GM13976 (cell line): ENCODE data around the gene H2BK1.

Source experiments
- DNase-seq: peaks from one replicate; pipeline ENCODE4 v3.0.0; 2012; ENCODE audit warnings: low spot score
- in situ Hi-C: fragments of 300-500 bp; cut with MboI; formaldehyde crosslinking; loops from one replicate; pipeline ENCODE4 v1.12.0; 2022; ENCODE audit warnings: low sequenced_read_pairs, mixed read lengths, inconsistent platforms; ENCODE audit not compliant: unreplicated experiment
- TF ChIP-seq, protein P1 (sequence below): IDR thresholded peaks from 2 replicates; pipeline ENCODE4 v1.5.1; 2012; ENCODE audit warnings: borderline replicate concordance, mild to moderate bottlenecking; ENCODE audit not compliant: insufficient read depth; ENCODE audit errors: extremely low read depth, missing control alignments, control extremely low read depth

H2BK1 gene

DNA sequence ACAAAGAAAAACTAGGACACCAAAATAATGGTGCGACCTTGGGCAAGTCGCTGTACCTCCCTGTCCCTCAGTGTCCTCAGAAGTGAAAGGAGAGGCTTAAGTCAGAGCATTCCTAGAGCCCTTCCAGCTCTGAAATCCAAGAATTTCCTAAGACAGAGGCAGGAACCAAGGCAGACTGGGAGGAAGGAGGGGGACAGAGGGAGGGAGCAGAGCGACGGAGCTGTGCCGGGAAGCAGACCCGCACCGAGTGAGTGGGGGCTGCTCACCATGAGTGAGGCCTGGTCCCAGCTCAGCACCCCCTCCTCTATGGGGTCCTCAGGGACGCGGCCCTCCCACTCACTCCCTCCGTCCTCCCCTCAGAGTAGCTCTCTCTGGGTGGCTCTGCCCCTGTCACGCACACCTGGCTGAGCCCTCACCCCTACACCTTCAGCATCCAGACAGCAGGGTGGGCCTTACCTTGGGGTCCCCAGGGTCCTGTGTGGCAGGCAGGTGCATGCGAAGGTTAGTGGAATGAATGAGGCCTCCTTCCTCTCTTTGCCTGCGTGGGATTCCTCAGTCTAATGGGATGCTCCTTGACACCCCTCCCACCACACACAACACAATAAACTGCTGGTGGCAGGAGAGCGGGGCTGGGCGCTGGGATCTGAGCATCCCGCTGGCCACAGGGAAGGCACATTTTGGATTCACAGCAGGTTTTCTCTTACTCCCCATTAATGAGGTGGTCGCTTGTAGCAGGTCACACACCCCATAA is 42.8 kb upstream of the H2BK1 start:
- TF ChIP-seq, protein P1, sequence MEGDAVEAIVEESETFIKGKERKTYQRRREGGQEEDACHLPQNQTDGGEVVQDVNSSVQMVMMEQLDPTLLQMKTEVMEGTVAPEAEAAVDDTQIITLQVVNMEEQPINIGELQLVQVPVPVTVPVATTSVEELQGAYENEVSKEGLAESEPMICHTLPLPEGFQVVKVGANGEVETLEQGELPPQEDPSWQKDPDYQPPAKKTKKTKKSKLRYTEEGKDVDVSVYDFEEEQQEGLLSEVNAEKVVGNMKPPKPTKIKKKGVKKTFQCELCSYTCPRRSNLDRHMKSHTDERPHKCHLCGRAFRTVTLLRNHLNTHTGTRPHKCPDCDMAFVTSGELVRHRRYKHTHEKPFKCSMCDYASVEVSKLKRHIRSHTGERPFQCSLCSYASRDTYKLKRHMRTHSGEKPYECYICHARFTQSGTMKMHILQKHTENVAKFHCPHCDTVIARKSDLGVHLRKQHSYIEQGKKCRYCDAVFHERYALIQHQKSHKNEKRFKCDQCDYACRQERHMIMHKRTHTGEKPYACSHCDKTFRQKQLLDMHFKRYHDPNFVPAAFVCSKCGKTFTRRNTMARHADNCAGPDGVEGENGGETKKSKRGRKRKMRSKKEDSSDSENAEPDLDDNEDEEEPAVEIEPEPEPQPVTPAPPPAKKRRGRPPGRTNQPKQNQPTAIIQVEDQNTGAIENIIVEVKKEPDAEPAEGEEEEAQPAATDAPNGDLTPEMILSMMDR = no peak
- in situ Hi-C loops = no loop called here
- DNase-seq = no peak

DNA sequence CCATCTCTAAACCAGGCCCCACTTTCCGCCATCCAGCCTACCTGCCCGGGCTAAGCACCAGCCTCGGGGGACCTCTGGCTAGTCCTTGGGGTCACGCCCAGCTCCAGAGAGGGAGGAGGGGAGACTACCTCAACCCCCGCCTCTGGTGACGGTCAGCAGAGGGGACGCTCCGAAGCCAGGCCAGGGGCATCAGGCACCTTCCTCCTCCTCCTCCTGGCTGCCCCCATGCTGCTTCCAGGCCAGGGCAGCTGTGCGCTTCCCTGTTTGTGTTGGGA is 42.2 kb upstream of the H2BK1 start:
- DNase-seq = no peak
- TF ChIP-seq, protein P1 = no peak
- in situ Hi-C loops = no loop called here

DNA sequence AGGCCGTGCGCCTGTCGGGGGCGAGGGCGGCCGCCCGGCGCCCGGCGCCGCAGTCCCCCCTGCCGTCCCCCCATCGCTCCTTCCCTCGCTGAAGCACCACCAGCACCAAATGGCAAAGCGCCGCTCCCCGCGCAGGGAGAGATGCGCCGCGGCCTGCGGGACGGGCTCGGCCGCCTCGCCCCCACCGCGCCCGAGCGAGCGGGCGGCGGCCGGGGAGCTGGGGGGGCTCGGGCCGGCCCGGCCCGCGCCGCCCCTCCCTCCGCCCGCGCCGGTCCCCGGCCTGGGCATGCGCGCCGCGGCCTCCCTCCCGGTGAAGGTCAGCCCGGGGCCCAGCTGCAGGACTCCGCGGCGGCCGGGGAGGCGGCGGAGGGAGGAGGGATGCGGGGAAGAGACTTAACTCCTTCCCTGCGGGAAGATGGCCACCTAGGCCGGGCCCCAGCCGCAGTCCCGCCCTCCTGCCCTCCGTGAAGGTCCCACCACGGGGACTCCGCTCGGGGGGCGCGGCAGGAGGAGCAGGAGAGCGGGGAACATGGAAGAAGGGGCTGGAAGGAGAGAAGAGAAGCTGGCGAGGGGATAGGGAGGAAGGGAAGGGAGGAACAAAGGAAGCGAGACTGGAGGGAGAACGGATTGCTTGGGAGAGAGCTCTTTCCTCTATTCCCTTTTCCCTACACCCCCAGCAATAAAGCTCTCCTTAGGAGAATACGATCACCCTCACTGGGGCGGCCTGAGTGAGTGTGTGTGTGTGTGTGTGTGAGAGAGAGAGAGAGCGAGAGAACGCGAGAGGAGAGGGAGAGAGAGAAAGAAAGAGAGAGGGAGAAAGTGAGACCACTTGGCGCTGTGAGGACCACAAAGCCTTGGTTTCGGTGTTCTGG is 41.6 kb upstream of the H2BK1 start:
- DNase-seq = no peak
- in situ Hi-C loops = no loop called here
- TF ChIP-seq, protein P1 = no peak

DNA sequence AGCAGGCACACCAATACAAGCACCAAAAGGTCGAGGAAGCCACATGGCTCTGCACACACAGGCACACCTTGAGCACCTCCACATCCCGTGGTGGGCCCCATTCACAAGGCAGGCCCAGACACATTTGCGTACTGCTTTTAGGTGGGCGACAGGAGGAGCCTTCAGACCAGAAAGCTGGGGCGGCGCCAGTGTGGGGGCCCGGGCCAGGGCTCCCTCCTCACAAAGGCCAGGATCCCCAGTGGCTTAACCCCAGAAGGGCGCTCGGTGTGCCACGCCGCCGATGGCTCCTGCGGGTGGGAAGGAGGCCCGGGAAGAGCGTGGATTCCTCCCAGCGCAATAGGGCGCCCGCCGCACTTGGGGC is 41.0 kb upstream of the H2BK1 start:
- DNase-seq = no peak
- in situ Hi-C loops = no loop called here
- TF ChIP-seq, protein P1 = no peak

DNA sequence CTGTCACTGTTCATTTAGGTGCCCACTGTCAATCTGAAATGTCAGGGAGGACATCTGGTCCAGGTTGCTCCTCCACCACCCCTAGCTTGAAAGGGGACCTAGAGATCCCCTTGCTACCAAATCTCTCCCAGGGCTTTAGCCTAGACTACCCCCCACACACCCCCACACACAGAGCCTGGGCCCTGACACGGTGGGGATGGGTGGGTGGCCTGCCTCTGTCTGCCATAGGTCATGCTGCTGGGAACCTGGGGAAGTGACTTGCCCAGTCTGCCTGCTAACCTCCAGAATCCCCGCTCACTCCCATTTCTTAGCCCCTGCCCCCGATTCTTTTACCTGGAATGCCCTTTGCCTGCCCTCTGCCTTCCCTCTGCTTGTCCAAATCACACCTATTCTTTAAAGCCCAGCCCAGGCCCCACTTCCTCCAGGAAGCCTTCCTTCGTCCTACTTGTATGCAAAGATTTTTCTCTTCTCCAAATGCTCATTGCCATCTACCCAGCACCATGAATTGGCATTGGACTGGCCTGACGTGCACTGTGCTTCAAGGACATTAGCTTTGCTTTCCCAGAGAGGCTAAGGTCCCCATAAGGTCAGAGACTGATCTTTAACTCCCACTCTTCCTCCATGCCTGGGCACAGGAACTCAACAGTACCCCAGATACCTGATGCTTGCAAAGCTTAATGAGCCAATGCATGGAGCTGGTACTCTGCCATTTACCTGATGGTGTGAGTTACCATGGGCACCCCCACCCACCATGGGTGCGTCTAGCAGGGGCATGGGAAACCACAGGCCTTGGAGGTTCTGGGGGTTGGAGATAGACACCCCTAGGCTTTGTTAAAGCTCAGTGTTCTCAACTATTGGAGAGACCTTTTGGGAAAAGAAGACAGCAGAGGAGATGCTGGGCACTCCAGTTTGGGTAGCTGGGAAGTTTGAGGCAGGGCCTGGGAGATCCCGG is 40.2 kb upstream of the H2BK1 start:
- TF ChIP-seq, protein P1 = no peak
- in situ Hi-C loops = no loop called here
- DNase-seq = no peak

DNA sequence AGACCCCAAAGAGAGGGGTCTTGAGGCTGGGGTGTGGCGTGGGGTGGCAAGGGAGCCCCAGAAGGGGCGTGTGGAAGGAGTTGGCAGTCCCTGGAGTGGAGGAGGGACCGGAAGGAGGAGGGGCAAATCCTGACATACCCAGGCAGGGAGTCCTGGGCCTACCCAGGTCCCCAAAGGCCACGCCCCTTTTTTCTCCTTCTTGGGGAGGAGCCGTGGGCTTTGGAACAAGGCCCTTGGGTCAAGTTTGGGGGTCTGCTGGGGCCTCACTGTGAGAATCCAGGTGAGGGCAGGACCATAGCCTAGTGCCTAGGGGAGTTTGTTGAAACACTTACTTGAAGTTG is 39.4 kb upstream of the H2BK1 start:
- in situ Hi-C loops = no loop called here
- no peak for DNase-seq
- TF ChIP-seq, protein P1 = no peak
